SU-DHL-6 (cell line): ENCODE data around the gene GPRC5D.

Source experiments
- H2AFZ ChIP-seq: fragments of 200-600 bp; sonication (generic); 2 replicates; pipeline ENCODE4 v1.6.1; 2014; ENCODE audit warnings: low read depth, mild to moderate bottlenecking, moderate library complexity, mixed read lengths, antibody characterized with exemption, low read length; ENCODE audit not compliant: severe bottlenecking
- H3F3A ChIP-seq: fragments of 200-600 bp; shearing (Covaris generic); 2 replicates; pipeline ENCODE4 v1.6.0; 2016; ENCODE audit warnings: antibody characterized with exemption, mild to moderate bottlenecking; ENCODE audit not compliant: insufficient read depth
- H3K27ac ChIP-seq: fragments of 200-600 bp; sonication (generic); 2 replicates; pipeline ENCODE4 v1.5.1; 2016; ENCODE audit warnings: low read depth, mild to moderate bottlenecking, low read length, moderate library complexity, mixed read lengths
- H3K27me3 ChIP-seq: fragments of 200-600 bp; sonication (generic), shearing (Covaris generic); 2 replicates; pipeline ENCODE4 v1.6.0; 2014; ENCODE audit warnings: mild to moderate bottlenecking, low read length
- H3K36me3 ChIP-seq: fragments of 200-600 bp; sonication (generic); 2 replicates; pipeline ENCODE4 v1.6.1; 2014; ENCODE audit warnings: mild to moderate bottlenecking, low read length, mixed read lengths
- H3K4me2 ChIP-seq: fragments of 300-600, 200-600 bp; shearing (Covaris generic), sonication (generic); 2 replicates; pipeline ENCODE4 v1.6.0; 2014; ENCODE audit warnings: low read length, low read depth, mild to moderate bottlenecking; ENCODE audit not compliant: poor library complexity, severe bottlenecking
- H3K4me3 ChIP-seq: fragments of 200-600 bp; sonication (generic); 2 replicates; pipeline ENCODE4 v1.5.1; 2014; ENCODE audit warnings: antibody characterized with exemption, low read length, mild to moderate bottlenecking, mixed read lengths; ENCODE audit not compliant: insufficient read depth, poor library complexity, severe bottlenecking
- H3K79me2 ChIP-seq: fragments of 200-600 bp; sonication (generic); 2 replicates; pipeline ENCODE4 v1.6.1; 2014; ENCODE audit warnings: mild to moderate bottlenecking, low read length, moderate library complexity; ENCODE audit not compliant: insufficient read depth
- H3K9ac ChIP-seq: fragments of 200-600 bp; sonication (generic); 2 replicates; pipeline ENCODE4 v1.7.0; 2014; ENCODE audit warnings: mild to moderate bottlenecking, low read length
- H3K9me2 ChIP-seq: fragments of 200-600 bp; sonication (generic); replicated peaks from 2 replicates; pipeline ENCODE4 v1.6.1; 2014; ENCODE audit warnings: low read length; ENCODE audit not compliant: insufficient read depth
- H3K9me3 ChIP-seq: fragments of 200-600 bp; sonication (generic); 2 replicates; pipeline ENCODE4 v1.6.1; 2014; ENCODE audit warnings: low read length, mixed read lengths; ENCODE audit not compliant: insufficient read depth
- H4K20me1 ChIP-seq: fragments of 200-600 bp; sonication (generic); 2 replicates; pipeline ENCODE4 v1.6.1; 2014; ENCODE audit warnings: low read depth, mild to moderate bottlenecking, antibody characterized with exemption, low read length, moderate library complexity, mixed read lengths
- EZH2phosphoT487 ChIP-seq: fragments of 200-600 bp; sonication (generic), shearing (Covaris generic); conservative IDR thresholded peaks from 2 replicates; pipeline ENCODE4 v1.6.1; 2018; ENCODE audit warnings: mild to moderate bottlenecking, antibody characterized with exemption, low read length, moderate library complexity, mixed read lengths
- TF ChIP-seq, protein P1 (sequence below): fragments of 200-600 bp; sonication (generic); IDR thresholded peaks from one replicate; pipeline ENCODE4 v1.5.1; 2017; ENCODE audit warnings: antibody characterized with exemption, mild to moderate bottlenecking, low read length, moderate library complexity; ENCODE audit not compliant: insufficient read depth, poor library complexity, severe bottlenecking

Gene GPRC5D

DNA sequence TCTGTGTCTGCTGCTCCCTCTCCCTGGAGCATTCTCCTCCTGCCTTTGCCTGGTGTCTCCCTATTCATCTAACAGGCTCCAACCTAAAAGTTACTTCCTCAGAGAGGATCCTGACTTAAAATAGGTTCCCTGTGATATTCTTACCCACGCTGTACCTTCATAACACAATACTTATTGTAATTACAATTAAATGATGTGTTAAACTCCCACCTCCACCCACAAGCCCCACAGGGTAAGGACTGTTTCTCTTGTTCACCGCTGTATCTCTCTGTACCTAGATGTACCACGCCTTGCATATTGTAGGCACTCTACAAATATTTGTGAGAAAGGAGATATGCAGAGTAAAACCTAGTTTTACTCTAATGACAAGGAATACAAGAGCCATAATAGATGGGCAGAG is 43.1 kb upstream of the GPRC5D start:
- no peaks in the 10 kb centered on the region for H3K9me3 ChIP-seq
- no peaks in the 10 kb centered on the region for H4K20me1 ChIP-seq
- H3K4me3 ChIP-seq, result no peak overlapping the region
- no peak overlapping the region for H3K4me2 ChIP-seq
- H3K79me2 ChIP-seq, result no peaks in the 10 kb centered on the region
- H2AFZ ChIP-seq, result no peak overlapping the region
- H3K27ac ChIP-seq, result no peak overlapping the region
- H3K36me3 ChIP-seq, result no peaks in the 10 kb centered on the region
- no peaks in the 10 kb centered on the region for H3F3A ChIP-seq
- H3K27me3 ChIP-seq, result no peaks in the 10 kb centered on the region
- H3K9ac ChIP-seq, result no peak overlapping the region
- H3K9me2 ChIP-seq, result no peaks in the 10 kb centered on the region
- no peak for TF ChIP-seq EZH2phosphoT487
- TF ChIP-seq, protein P1, sequence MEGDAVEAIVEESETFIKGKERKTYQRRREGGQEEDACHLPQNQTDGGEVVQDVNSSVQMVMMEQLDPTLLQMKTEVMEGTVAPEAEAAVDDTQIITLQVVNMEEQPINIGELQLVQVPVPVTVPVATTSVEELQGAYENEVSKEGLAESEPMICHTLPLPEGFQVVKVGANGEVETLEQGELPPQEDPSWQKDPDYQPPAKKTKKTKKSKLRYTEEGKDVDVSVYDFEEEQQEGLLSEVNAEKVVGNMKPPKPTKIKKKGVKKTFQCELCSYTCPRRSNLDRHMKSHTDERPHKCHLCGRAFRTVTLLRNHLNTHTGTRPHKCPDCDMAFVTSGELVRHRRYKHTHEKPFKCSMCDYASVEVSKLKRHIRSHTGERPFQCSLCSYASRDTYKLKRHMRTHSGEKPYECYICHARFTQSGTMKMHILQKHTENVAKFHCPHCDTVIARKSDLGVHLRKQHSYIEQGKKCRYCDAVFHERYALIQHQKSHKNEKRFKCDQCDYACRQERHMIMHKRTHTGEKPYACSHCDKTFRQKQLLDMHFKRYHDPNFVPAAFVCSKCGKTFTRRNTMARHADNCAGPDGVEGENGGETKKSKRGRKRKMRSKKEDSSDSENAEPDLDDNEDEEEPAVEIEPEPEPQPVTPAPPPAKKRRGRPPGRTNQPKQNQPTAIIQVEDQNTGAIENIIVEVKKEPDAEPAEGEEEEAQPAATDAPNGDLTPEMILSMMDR, result no peak

DNA sequence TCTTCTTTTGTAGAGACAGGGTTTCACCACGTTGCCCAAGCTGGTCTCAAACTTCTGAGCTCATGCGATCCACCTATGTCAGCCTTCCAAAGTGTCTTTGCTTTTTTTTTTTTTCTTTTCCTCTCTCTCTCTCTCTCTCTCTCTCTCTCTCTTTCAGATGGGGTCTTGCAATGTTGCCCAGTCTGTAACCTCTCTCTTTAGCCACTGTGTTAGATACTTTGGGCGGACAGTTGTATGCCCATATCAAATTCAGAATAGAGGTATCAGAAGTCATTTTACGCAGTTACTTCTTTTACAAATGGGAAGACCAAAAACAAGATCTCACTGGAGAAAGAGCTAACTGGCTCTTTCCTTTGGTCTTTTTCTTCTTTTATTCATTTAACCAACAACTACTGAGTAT is 41.4 kb upstream of the GPRC5D start:
- no peak overlapping the region for H3K9ac ChIP-seq
- H3K4me3 ChIP-seq, result no peak overlapping the region
- no peaks in the 10 kb centered on the region for H4K20me1 ChIP-seq
- H3K9me2 ChIP-seq, result no peaks in the 10 kb centered on the region
- no peaks in the 10 kb centered on the region for H3K27me3 ChIP-seq
- no peak overlapping the region for H3K27ac ChIP-seq
- H3F3A ChIP-seq, result no peaks in the 10 kb centered on the region
- H3K36me3 ChIP-seq, result no peaks in the 10 kb centered on the region
- H3K4me2 ChIP-seq, result no peak overlapping the region
- no peak for TF ChIP-seq EZH2phosphoT487
- TF ChIP-seq, protein P1, result no peak
- no peaks in the 10 kb centered on the region for H3K79me2 ChIP-seq
- H2AFZ ChIP-seq, result no peak overlapping the region
- H3K9me3 ChIP-seq, result no peaks in the 10 kb centered on the region

DNA sequence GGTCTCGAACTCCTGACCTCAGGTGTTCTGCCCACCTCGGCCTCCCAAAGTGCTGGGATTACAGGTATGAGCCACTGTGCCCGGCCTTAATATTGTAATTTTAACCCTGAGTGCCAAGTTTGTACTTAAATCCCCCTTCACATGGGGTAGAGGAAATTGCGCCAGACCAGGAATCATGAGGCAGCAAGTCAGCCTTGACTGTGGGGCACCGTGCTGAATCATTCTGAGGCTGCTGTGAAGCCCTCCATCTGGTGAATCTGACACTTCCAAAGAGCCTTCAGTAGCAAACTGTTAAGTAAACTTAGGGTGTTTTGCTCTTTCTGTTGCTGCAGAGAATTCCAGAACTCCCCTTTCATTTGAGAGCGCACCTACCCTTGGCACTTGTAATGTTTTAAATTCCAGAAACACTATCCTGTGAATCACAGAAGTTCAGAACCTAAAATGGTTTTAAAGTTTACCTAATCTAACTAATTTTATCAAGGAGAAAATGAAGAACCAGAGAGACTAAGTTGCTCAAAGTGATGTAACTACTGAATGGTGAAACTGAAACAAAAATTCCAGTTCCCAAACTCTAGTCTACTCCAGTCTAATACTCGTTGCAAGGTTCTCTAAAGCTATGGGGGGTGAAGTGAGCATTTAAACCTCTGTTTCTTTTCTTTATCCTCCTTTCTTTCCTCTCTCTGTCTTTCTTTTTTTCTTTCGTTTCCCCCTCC is 40.6 kb upstream of the GPRC5D start:
- H3K27me3 ChIP-seq, result no peaks in the 10 kb centered on the region
- H3F3A ChIP-seq, result no peaks in the 10 kb centered on the region
- no peaks in the 10 kb centered on the region for H3K9me2 ChIP-seq
- no peak overlapping the region for H3K9ac ChIP-seq
- no peak overlapping the region for H2AFZ ChIP-seq
- H3K9me3 ChIP-seq, result no peaks in the 10 kb centered on the region
- no peak overlapping the region for H3K27ac ChIP-seq
- H4K20me1 ChIP-seq, result no peaks in the 10 kb centered on the region
- no peak for TF ChIP-seq EZH2phosphoT487
- TF ChIP-seq, protein P1, result no peak
- no peaks in the 10 kb centered on the region for H3K36me3 ChIP-seq
- no peak overlapping the region for H3K4me3 ChIP-seq
- no peaks in the 10 kb centered on the region for H3K79me2 ChIP-seq
- no peak overlapping the region for H3K4me2 ChIP-seq
